22Rv1 (cell line): ENCODE data around the gene ATRNL1.

ENCODE experiments used
- H3K27ac ChIP-seq: fragments of 450-650 bp; 2 replicates; pipeline ENCODE4 v1.5.1; 2017
- CTCF ChIP-seq: fragments of 450-650 bp; IDR thresholded peaks from 2 replicates; pipeline ENCODE4 v1.5.1; 2017; ENCODE audit warnings: mild to moderate bottlenecking
- ZFX ChIP-seq: fragments of 450-650 bp; IDR thresholded peaks from 2 replicates; pipeline ENCODE4 v1.6.1; 2017; ENCODE audit warnings: antibody characterized with exemption, borderline replicate concordance

The ATRNL1 gene

GRCh38 chr10:115985786-115986185 is 892.6 kb downstream of the ATRNL1 start:
- H3K27ac ChIP-seq, result no peak overlapping the region
- TF ChIP-seq CTCF (no peak), ZFX (no peak)

- no peak for TF ChIP-seq ZFX
- TF ChIP-seq CTCF, result no peak
- no peak overlapping the region for H3K27ac ChIP-seq
Observed at GRCh38 chr10:115988380-115988779, 895.2 kb downstream of the ATRNL1 start.

- no peak for TF ChIP-seq ZFX
- TF ChIP-seq CTCF, result no peak
- H3K27ac ChIP-seq, result no peak overlapping the region
Observed at GRCh38 chr10:115989621-115990020, 896.5 kb downstream of the ATRNL1 start.

- TF ChIP-seq ZFX (no peak), CTCF (no peak)
- no peak overlapping the region for H3K27ac ChIP-seq
Observed at GRCh38 chr10:115992236-115992986, 899.2 kb downstream of the ATRNL1 start.

GRCh38 chr10:115996031-115996430 is 902.9 kb downstream of the ATRNL1 start:
- no peak overlapping the region for H3K27ac ChIP-seq
- TF ChIP-seq ZFX (no peak), CTCF (no peak)

- no peak for TF ChIP-seq CTCF
- no peak for TF ChIP-seq ZFX
Observed at GRCh38 chr10:115998301-115998700, 905.1 kb downstream of the ATRNL1 start.

More at GRCh38 chr10:115998301-115998700, 905.1 kb downstream of the ATRNL1 start:
- no peak overlapping the region for H3K27ac ChIP-seq
